HPDE6-E6E7 (cell line): ENCODE data around the gene CCL14.
"Not testable (repeated sequence)": the region's sequence is repeated elsewhere in the genome, so short reads cannot be mapped to it uniquely, and the experiment has no call there.

Experiments used
- DNase-seq: peaks from one replicate; pipeline ENCODE4 v3.0.0; 2011; ENCODE audit warnings: missing footprints; ENCODE audit errors: extremely low spot score

Gene CCL14

GRCh38 chr17:35942588-35943186 is 43.8 kb downstream of the CCL14 start:
- DNase-seq: no peak

- DNase-seq: not testable (repeated sequence)
Measured at GRCh38 chr17:35938492-35938891, 48.0 kb downstream of the CCL14 start.

GRCh38 chr17:35936063-35936462 is 50.5 kb downstream of the CCL14 start:
- no peak for DNase-seq

GRCh38 chr17:35934760-35935159 is 51.8 kb downstream of the CCL14 start:
- no peak for DNase-seq
